Central memory CD4-positive, alpha-beta T cell (primary cell): ENCODE data around the gene OR10G4.
"Not testable (repeated sequence)": the region's sequence is repeated elsewhere in the genome, so short reads cannot be mapped to it uniquely, and the experiment has no call there.

Source experiments
- DNase-seq: peaks from one replicate; pipeline ENCODE4 v3.0.0; 2022
- total RNA-seq, 3 experiments: gene quantifications; one replicate each; lab custom pipeline; 2026; lab: John Stamatoyannopoulos, UW

OR10G4 gene
- total RNA-seq: 0 reads per million in 3 experiments

- DNase-seq: no peak
Measured at GRCh38 chr11:124012697-124013096, at the start of gene OR10G4. OR10G4 (plus strand) TSS chr11:124012997; CDS start chr11:124015575, 2,578 bp downstream.

GRCh38 chr11:123973816-123974215, 39.0 kb upstream of the OR10G4 start:
- DNase-seq: no peak

GRCh38 chr11:123976770-123977560, 35.8 kb upstream of the OR10G4 start:
- no peak for DNase-seq

DNA sequence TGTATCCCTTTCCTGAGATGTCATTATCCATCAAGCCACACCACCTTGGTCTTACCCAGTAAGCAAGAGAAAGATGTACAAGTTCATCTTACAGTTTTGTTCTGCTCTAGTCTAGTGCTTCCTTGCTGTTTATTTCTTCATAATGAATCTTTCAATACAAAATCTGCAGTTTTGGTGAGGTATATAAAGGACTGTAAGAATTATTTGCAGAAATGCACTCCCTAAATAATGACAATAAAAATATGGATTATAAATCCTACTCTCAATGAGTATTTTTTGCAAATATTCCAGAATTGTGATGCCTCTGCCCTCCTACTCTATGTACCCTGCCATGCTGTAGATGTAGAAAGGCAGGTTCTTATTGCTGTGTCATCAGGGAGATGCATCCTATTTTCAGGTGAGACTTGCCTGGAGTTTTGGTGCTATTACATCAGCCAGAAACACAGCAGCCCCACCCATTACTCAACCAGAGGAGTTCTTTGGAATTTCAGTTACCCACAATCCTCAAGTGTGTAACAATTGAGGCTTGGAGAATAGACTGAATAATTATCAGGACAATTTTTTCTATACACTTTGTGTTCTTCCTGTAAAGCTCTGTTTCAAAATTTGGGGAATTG, 35.0 kb upstream of the OR10G4 start, which contains the start of gene OR10S1:
Gene OR10S1 (minus strand): TSS at position 51 of the 617 bp plus-strand sequence. CDS start 117 bp downstream, outside the sequence.
- no peak for DNase-seq

- DNase-seq: no peak
Measured at GRCh38 chr11:123979311-123979710, 33.5 kb upstream of the OR10G4 start.

DNA sequence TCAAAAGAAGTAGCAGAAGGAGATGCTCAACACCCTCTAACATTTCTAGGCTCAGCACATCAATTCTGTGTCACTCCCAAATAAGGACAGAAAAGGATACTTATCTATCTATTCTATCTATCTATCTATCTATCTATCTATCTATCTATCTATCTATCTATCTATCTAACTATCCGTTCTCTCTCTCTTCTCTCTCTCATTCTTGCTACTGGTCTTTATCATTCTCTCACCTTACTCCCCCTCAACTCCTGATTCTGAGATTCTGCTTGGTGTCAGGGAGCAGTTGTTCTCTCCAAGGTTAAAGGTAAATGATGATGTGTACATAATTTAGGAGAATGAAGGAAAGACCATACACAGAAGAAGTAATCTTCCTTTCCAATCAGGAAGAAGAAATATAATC, 17.7 kb upstream of the OR10G4 start, which contains the start of gene OR10G6:
Gene OR10G6 (minus strand): TSS at position 43 of the 400 bp plus-strand sequence. CDS start 0 bp downstream, at position 43.
- no peak for DNase-seq

- DNase-seq: not testable (repeated sequence)
Measured at GRCh38 chr11:124015837-124016236, 3.0 kb downstream of the OR10G4 start.

DNA sequence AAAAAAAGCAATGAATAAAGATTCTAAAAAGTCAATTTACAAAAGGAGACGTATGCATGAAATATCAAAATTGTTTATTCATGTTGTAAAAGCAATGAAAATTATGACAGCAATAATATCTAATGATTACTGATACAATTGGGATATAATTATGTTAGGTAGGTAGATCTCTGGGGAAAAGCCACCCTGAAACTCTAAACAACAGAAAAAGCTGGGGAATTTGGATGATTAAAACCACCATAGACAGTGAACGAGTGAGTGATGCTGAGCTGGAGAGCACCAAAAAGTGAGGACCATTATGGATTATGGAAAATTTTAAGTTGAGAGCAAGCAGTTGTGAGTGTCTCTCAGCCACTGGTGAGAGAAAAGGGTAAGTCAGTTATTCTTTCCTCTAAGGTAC, 13.7 kb downstream of the OR10G4 start, which contains the start of gene OR10G8:
Gene OR10G8 (plus strand): TSS at position 301 of the 400 bp plus-strand sequence. CDS start 2,825 bp downstream, outside the sequence.
- no peak for DNase-seq

DNA sequence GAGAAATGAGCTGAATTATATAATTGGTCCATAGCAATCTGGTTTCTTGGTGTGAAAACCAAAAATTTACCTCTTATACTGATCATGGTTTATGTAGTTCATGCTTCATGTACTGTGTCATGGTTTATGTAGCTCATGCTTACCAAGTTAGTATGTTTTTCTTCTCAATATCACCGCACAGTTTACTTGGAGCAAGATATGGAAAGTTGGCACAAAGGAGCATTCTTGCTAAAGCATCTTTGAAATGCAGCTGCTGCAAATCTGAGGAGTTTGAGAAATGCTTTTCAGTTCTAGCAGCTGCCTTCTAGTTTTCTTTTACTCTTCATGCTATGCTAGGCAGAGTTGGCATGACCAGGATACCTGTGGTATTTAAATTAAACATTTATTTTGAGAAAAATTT, 23.9 kb downstream of the OR10G4 start:
- DNase-seq: no peak

- no peak for DNase-seq
Measured at GRCh38 chr11:124039557-124039956, 26.8 kb downstream of the OR10G4 start.

- DNase-seq: no peak
Measured at GRCh38 chr11:124041254-124041653, 28.5 kb downstream of the OR10G4 start, which contains the start of gene OR10G7. OR10G7 (minus strand) TSS chr11:124041325; CDS start chr11:124039001, 2,324 bp downstream.

DNA sequence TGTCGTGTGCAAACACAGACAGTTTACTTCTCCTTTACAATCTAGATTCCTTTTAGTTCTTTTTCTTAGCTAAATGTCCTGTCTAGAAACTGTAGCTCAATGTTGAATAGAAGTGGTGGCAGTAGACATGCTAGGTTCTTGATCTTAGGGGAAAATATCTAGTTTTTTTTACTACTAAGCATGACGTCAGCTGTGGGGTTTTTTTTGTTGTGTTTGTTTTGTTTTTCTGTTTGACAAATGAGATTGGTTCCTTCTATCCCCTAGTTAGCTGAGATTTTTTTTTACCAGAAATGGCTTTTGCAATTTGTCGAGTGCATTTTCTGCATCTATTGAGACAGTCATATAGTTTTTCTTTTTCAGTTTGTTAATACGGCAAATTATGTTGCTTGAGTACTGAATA, 30.6 kb downstream of the OR10G4 start:
- no peak for DNase-seq

GRCh38 chr11:124050748-124051147, 38.0 kb downstream of the OR10G4 start:
- no peak for DNase-seq

- DNase-seq: no peak
Measured at GRCh38 chr11:124052966-124053365, 40.2 kb downstream of the OR10G4 start.
